Pancreas (tissue), 10 donors: ENCODE measurements around the gene ARL17A. TPM values are rescaled to one million over a fixed set of nuclear protein-coding genes. Genes with fewer than 3 reads are reported as not detected.
"Not testable (repeated sequence)": the region's sequence is repeated elsewhere in the genome, so short reads cannot be mapped to it uniquely, and the experiment has no call there.

Experiments used
- ATAC-seq, 4 donors: fragments of 200-7000 bp; cut with Tn5 transposase; one replicate each; pipeline versions ENCODE4 v1.8.0 to v1.9.1; 2020; ENCODE audit warnings: mild to moderate bottlenecking in 4 of 4, moderate library complexity in 4 of 4
- DNase-seq, 6 donors: peaks; one replicate each; pipeline ENCODE4 v3.0.0-alpha.2; 2020
- FAIRE-seq: peaks from 2 replicates; lab custom pipeline; 2012; peaks lifted over from hg19 to GRCh38; lab: Jason Lieb, UNC
- H3K27ac ChIP-seq, 4 donors: fragments of 200-600 bp; sonication (generic); 1 replicate in 3 of 4; 2 replicates in 1 of 4; pipeline versions ENCODE4 v1.5.0 to v1.8.0; 2020
- H3K27me3 ChIP-seq, 4 donors: fragments of 200-600 bp; one replicate each; pipeline ENCODE4 v1.8.0; 2021
- H3K36me3 ChIP-seq, 3 donors: fragments of 200-600 bp; sonication (generic) in 1 of 3; one replicate each; pipeline versions ENCODE4 v1.5.0 to v1.8.0; 2020 to 2021
- H3K4me1 ChIP-seq, 3 donors: fragments of 200-600 bp; one replicate each; pipeline ENCODE4 v1.8.0; 2021
- H3K4me3 ChIP-seq, 4 donors: fragments of 200-600 bp; sonication (generic) in 2 of 4; one replicate each; pipeline versions ENCODE4 v1.5.0 to v1.8.0; 2020 to 2021
- H3K9me3 ChIP-seq, 4 donors: fragments of 200-600 bp; one replicate each; pipeline ENCODE4 v1.8.0; 2021
- WGBS, 2 donors: extraction: QIAGEN DNeasy Blood & Tissue Kit; methylation state at CpG; one replicate each; pipeline ENCODE4 v1.1.7; 2013; 5-methylcytosine and 5-hydroxymethylcytosine counted together
- intact Hi-C, 3 donors: fragments of 100-400 bp; cut with DNase I; formaldehyde crosslinking; loops; one replicate each; pipeline versions ENCODE4 v1.11.1 to v1.14.2; 2022
- polyA plus RNA-seq, 2 donors: library from polyadenylated mRNA; stranded (reverse); fragments of 200-250 nt; gene quantifications; one replicate each; pipeline ENCODE4 v1.2.3, GENCODE V29; 2013
- total RNA-seq, 6 donors: library from RNA; stranded (reverse); fragmentation: NEBNext Ultra II Directional in 4 of 6; extraction: Animal tissue kit (Norgen Biotek cat#: 25700) in 4 of 6; gene quantifications; one replicate each; pipeline versions ENCODE4 v1.2.1 to v1.2.4, GENCODE V29; 2021 to 2023
- donor health status: healthy with polysubstance abuse.
- donor health status: DM: no; HTN: no; CAD: no; lungs with moderate emphysema.
- donor health status: DM: no; HTN: no; CAD: no.
- donor health status: control.
- donor health status: control.
- donor health status: Bipolar disorder and iron deficiency.
- donor health status: DM: yes; HTN: yes; CAD: no.
- donor health status: DM: no; HTN: no; CAD: no.
- donor health status: DM: no; HTN: no; CAD: no.
- donor health status: DM: yes; HTN: yes; CAD: no.

ARL17A gene
- total and polyA plus RNA-seq, 8 donors: 3.5 to 17.4 (median 4.9) TPM

GRCh38 chr17:46598344-46598931, 18.9 kb upstream of the ARL17A start:
- peak in 1 of 4 donors; percentile 42 for ATAC-seq
- FAIRE-seq, H3K4me3 ChIP-seq, H3K27me3 ChIP-seq, H3K4me1 ChIP-seq, DNase-seq, H3K27ac ChIP-seq, H3K9me3 ChIP-seq, H3K36me3 ChIP-seq, intact Hi-C loops: not testable (repeated sequence)
- WGBS, 2 donors: 13% methylated on average over 2 of the region's 3 CpGs

GRCh38 chr17:46591332-46591731, 11.8 kb upstream of the ARL17A start:
- peak; percentile 51 to 78 (median 64) for ATAC-seq
- H3K4me3 ChIP-seq, FAIRE-seq, H3K27me3 ChIP-seq, intact Hi-C loops, DNase-seq, H3K36me3 ChIP-seq, H3K4me1 ChIP-seq, H3K9me3 ChIP-seq, H3K27ac ChIP-seq: not testable (repeated sequence)
- no CpG with 5 or more reads among the region's 7 CpGs for WGBS, 2 donors

GRCh38 chr17:46590157-46591146, 11.0 kb upstream of the ARL17A start, which contains the start of gene NSF:
Gene NSF, plus strand, starts transcription at chr17:46590669. Its CDS starts 107 bp downstream, at chr17:46590776.
- not testable (repeated sequence) for FAIRE-seq
- WGBS, 2 donors: no CpG with 5 or more reads among the region's 95 CpGs

GRCh38 chr17:46585444-46585843, 6.0 kb upstream of the ARL17A start:
- H3K9me3 ChIP-seq, H3K27me3 ChIP-seq, H3K4me1 ChIP-seq, ATAC-seq, H3K36me3 ChIP-seq, H3K27ac ChIP-seq, DNase-seq, FAIRE-seq, intact Hi-C loops, H3K4me3 ChIP-seq: not testable (repeated sequence)
- WGBS, 2 donors: no CpG with 5 or more reads among the region's 3 CpGs

More at GRCh38 chr17:46590157-46591146, 11.0 kb upstream of the ARL17A start, which contains the start of gene NSF:
- intact Hi-C loops, H3K4me3 ChIP-seq, H3K27me3 ChIP-seq, DNase-seq, H3K9me3 ChIP-seq, H3K4me1 ChIP-seq, H3K36me3 ChIP-seq, H3K27ac ChIP-seq: not testable (repeated sequence)
- ATAC-seq: peak; percentile 93 to 97 (median 95)

GRCh38 chr17:46580082-46580481, 591 bp upstream of the ARL17A start:
- H3K9me3 ChIP-seq, DNase-seq, ATAC-seq, FAIRE-seq, intact Hi-C loops, H3K4me1 ChIP-seq, H3K4me3 ChIP-seq, H3K27me3 ChIP-seq, H3K27ac ChIP-seq, H3K36me3 ChIP-seq: not testable (repeated sequence)
- WGBS, 2 donors: 7 to 11% methylated on average over 5 to 7 of the region's 18 CpGs

GRCh38 chr17:46571796-46572195, 7.7 kb downstream of the ARL17A start:
- intact Hi-C loops, H3K27me3 ChIP-seq, H3K27ac ChIP-seq, ATAC-seq, H3K4me3 ChIP-seq, H3K4me1 ChIP-seq, H3K36me3 ChIP-seq, FAIRE-seq, DNase-seq, H3K9me3 ChIP-seq: not testable (repeated sequence)
- WGBS, 2 donors: no CpG with 5 or more reads among the region's 4 CpGs

GRCh38 chr17:46566980-46567379, 12.5 kb downstream of the ARL17A start:
- H3K27me3 ChIP-seq, H3K4me1 ChIP-seq, H3K9me3 ChIP-seq, FAIRE-seq, intact Hi-C loops, H3K4me3 ChIP-seq, H3K36me3 ChIP-seq, H3K27ac ChIP-seq, ATAC-seq, DNase-seq: not testable (repeated sequence)
- no CpG with 5 or more reads among the region's 1 CpG for WGBS, 2 donors

- intact Hi-C loops, H3K27ac ChIP-seq, H3K4me3 ChIP-seq, H3K36me3 ChIP-seq, H3K4me1 ChIP-seq, FAIRE-seq, DNase-seq, H3K9me3 ChIP-seq, H3K27me3 ChIP-seq: not testable (repeated sequence)
- WGBS, 2 donors: no CpG with 5 or more reads among the region's 2 CpGs
- peak in 2 of 4 donors; percentile 33 to 42 for ATAC-seq
Observed at GRCh38 chr17:46566284-46566683, 13.2 kb downstream of the ARL17A start.

GRCh38 chr17:46560048-46560447, 19.4 kb downstream of the ARL17A start:
- ATAC-seq: peak in 3 of 4 donors; percentile 56 to 57 (median 56)
- FAIRE-seq, H3K36me3 ChIP-seq, intact Hi-C loops, H3K27me3 ChIP-seq, DNase-seq, H3K4me1 ChIP-seq, H3K4me3 ChIP-seq, H3K27ac ChIP-seq, H3K9me3 ChIP-seq: not testable (repeated sequence)
- WGBS, 2 donors: no CpG with 5 or more reads among the region's 3 CpGs

GRCh38 chr17:46559155-46559554, 20.3 kb downstream of the ARL17A start:
- H3K4me3 ChIP-seq, H3K27me3 ChIP-seq, H3K4me1 ChIP-seq, FAIRE-seq, intact Hi-C loops, DNase-seq, H3K36me3 ChIP-seq, H3K27ac ChIP-seq, H3K9me3 ChIP-seq: not testable (repeated sequence)
- no CpG with 5 or more reads among the region's 20 CpGs for WGBS, 2 donors
- peak in 1 of 4 donors; percentile 58 for ATAC-seq

GRCh38 chr17:46548607-46549006, 30.9 kb downstream of the ARL17A start:
- H3K9me3 ChIP-seq, H3K4me1 ChIP-seq, H3K36me3 ChIP-seq, H3K4me3 ChIP-seq, FAIRE-seq, H3K27ac ChIP-seq, ATAC-seq, intact Hi-C loops, H3K27me3 ChIP-seq: not testable (repeated sequence)
- peak in 2 of 6 donors; percentile 6 to 17 for DNase-seq
- WGBS, 2 donors: 93 to 97% methylated on average over 9 of the region's 10 CpGs

GRCh38 chr17:46534716-46535115, 44.8 kb downstream of the ARL17A start:
- H3K27ac ChIP-seq, H3K36me3 ChIP-seq, ATAC-seq, H3K4me1 ChIP-seq, H3K9me3 ChIP-seq, H3K4me3 ChIP-seq, intact Hi-C loops, H3K27me3 ChIP-seq, FAIRE-seq: not testable (repeated sequence)
- peak in 4 of 6 donors; percentile 7 to 79 (median 30) for DNase-seq
- WGBS, 2 donors: 96 to 100% methylated on average over 2 to 22 of the region's 22 CpGs
